Kidney tubule cell (primary cell): ENCODE measurements around the gene KNCN.

Experiments
- DNase-seq: peaks from one replicate; pipeline ENCODE4 v3.0.0-alpha.2; 2018; ENCODE audit warnings: low spot score

Gene KNCN

GRCh38 chr1:46551597-46552095 is at the start of gene KNCN:
Gene KNCN, minus strand, starts transcription at chr1:46551647. Its CDS starts 432 bp downstream, at chr1:46551215.
- DNase-seq = no peak

- no peak for DNase-seq
Observed at GRCh38 chr1:46599059-46599970, 47.9 kb upstream of the KNCN start.

GRCh38 chr1:46596846-46597245 is 45.4 kb upstream of the KNCN start:
- DNase-seq = no peak

GRCh38 chr1:46596036-46596435 is 44.6 kb upstream of the KNCN start:
- no peak for DNase-seq

GRCh38 chr1:46595127-46595526 is 43.7 kb upstream of the KNCN start:
- DNase-seq = no peak

GRCh38 chr1:46594063-46594462 is 42.6 kb upstream of the KNCN start:
- no peak for DNase-seq

- no peak for DNase-seq
Observed at GRCh38 chr1:46592823-46593222, 41.4 kb upstream of the KNCN start.

- no peak for DNase-seq
Observed at GRCh38 chr1:46589529-46589928, 38.1 kb upstream of the KNCN start.

GRCh38 chr1:46587069-46587468 is 35.6 kb upstream of the KNCN start:
- DNase-seq = no peak

- no peak for DNase-seq
Observed at GRCh38 chr1:46585312-46585938, 34.0 kb upstream of the KNCN start.

GRCh38 chr1:46583494-46583893 is 32.0 kb upstream of the KNCN start:
- DNase-seq = no peak

GRCh38 chr1:46582972-46583371 is 31.5 kb upstream of the KNCN start:
- DNase-seq = no peak

- DNase-seq = no peak
Observed at GRCh38 chr1:46581681-46582455, 30.4 kb upstream of the KNCN start.

- DNase-seq = peak; percentile 43
Observed at GRCh38 chr1:46580140-46580903, 28.9 kb upstream of the KNCN start.

GRCh38 chr1:46577671-46578070 is 26.2 kb upstream of the KNCN start:
- DNase-seq = no peak

- DNase-seq = no peak
Observed at GRCh38 chr1:46576596-46576995, 25.1 kb upstream of the KNCN start.

GRCh38 chr1:46575778-46576177 is 24.3 kb upstream of the KNCN start:
- DNase-seq = no peak

- DNase-seq = no peak
Observed at GRCh38 chr1:46575300-46575699, 23.9 kb upstream of the KNCN start.

- DNase-seq = no peak
Observed at GRCh38 chr1:46571691-46572225, 20.3 kb upstream of the KNCN start.

GRCh38 chr1:46569884-46570725 is 18.7 kb upstream of the KNCN start:
- DNase-seq = no peak
